Psoas muscle (tissue), 8 donors: ENCODE measurements around the gene EIF3A. TPM values are rescaled to one million over a fixed set of nuclear protein-coding genes. Genes with fewer than 3 reads are reported as not detected.
A peak's percentile ranks its signal among the peaks of the same experiment; 100 is the strongest.
"Not testable (repeated sequence)": the region's sequence is repeated elsewhere in the genome, so short reads cannot be mapped to it uniquely, and the experiment has no call there.

Source experiments
- ATAC-seq, 4 donors: fragments of 200-7000 bp; cut with Tn5 transposase; one replicate each; pipeline ENCODE4 v1.9.1; 2020; ENCODE audit warnings: moderate library complexity in 3 of 4, mild to moderate bottlenecking in 2 of 4
- DNase-seq, 2 donors: peaks; one replicate each; pipeline ENCODE4 v3.0.0-alpha.2; 2020
- H3K27ac ChIP-seq: fragments of 200-600 bp; one replicate; pipeline ENCODE4 v1.8.0; 2022
- H3K27me3 ChIP-seq, 3 donors: fragments of 200-600 bp in 1 of 3; one replicate each; pipeline versions ENCODE4 v1.6.1 to v1.8.0; 2013 to 2022; ENCODE audit warnings: low read length in 2 of 3, mild to moderate bottlenecking in 2 of 3, moderate library complexity in 1 of 3; ENCODE audit not compliant: insufficient read depth in 3 of 3
- H3K36me3 ChIP-seq, 2 donors: fragments of 200-600 bp in 1 of 2; one replicate each; pipeline versions ENCODE4 v1.6.1 to v1.8.0; 2013 to 2022; ENCODE audit warnings: low read depth in 1 of 2, mild to moderate bottlenecking in 1 of 2, moderate library complexity in 1 of 2; ENCODE audit not compliant: insufficient read depth in 1 of 2
- H3K4me1 ChIP-seq: fragments of 200-600 bp; one replicate; pipeline ENCODE4 v1.8.0; 2022
- H3K4me3 ChIP-seq: fragments of 200-600 bp; one replicate; pipeline ENCODE4 v1.8.0; 2022; ENCODE audit warnings: mild to moderate bottlenecking
- H3K9me3 ChIP-seq: fragments of 200-600 bp; one replicate; pipeline ENCODE4 v1.8.0; 2022
- WGBS, 3 donors: extraction: QIAGEN DNeasy Blood & Tissue Kit; methylation state at CpG; one replicate each; pipeline versions ENCODE4 v1.1.6 to v1.1.7; 2013; 5-methylcytosine and 5-hydroxymethylcytosine counted together
- intact Hi-C, 2 donors: fragments of 100-400 bp; cut with DNase I; formaldehyde crosslinking; loops; one replicate each; pipeline versions ENCODE4 v1.11.0 to v1.14.2; 2022
- polyA plus RNA-seq, 3 donors: library from polyadenylated mRNA; stranded (reverse); fragments of 200-250 nt; gene quantifications; one replicate each; pipeline ENCODE4 v1.2.3, GENCODE V29; 2013
- total RNA-seq, 4 donors: library from RNA; stranded (reverse); fragmentation: NEBNext Ultra II Directional in 2 of 4; extraction: Animal tissue kit (Norgen Biotek cat#: 25700) in 2 of 4; gene quantifications; one replicate each; pipeline versions ENCODE4 v1.2.1 to v1.2.4, GENCODE V29; 2021 to 2023
- TF ChIP-seq, protein P1 (sequence below): fragments of 200-600 bp; IDR thresholded peaks from one replicate; pipeline ENCODE4 v1.8.0; 2022; ENCODE audit warnings: antibody characterized with exemption
- donor health status: healthy with polysubstance abuse.
- donor health status: DM: no; HTN: no; CAD: no; lungs with moderate emphysema.
- donor health status: Bipolar disorder and iron deficiency.
- donor health status: healthy.
- donor health status: DM: yes; HTN: yes; CAD: no.
- donor health status: DM: no; HTN: no; CAD: no.
- donor health status: DM: no; HTN: no; CAD: no.
- donor health status: DM: yes; HTN: yes; CAD: no.

The EIF3A gene
- total and polyA plus RNA-seq, 7 donors = 71.3 to 226 (median 148) TPM

GRCh38 chr10:119101366-119102098 is 20.9 kb upstream of the EIF3A start:
- DNase-seq = no peak
- TF ChIP-seq, protein P1, sequence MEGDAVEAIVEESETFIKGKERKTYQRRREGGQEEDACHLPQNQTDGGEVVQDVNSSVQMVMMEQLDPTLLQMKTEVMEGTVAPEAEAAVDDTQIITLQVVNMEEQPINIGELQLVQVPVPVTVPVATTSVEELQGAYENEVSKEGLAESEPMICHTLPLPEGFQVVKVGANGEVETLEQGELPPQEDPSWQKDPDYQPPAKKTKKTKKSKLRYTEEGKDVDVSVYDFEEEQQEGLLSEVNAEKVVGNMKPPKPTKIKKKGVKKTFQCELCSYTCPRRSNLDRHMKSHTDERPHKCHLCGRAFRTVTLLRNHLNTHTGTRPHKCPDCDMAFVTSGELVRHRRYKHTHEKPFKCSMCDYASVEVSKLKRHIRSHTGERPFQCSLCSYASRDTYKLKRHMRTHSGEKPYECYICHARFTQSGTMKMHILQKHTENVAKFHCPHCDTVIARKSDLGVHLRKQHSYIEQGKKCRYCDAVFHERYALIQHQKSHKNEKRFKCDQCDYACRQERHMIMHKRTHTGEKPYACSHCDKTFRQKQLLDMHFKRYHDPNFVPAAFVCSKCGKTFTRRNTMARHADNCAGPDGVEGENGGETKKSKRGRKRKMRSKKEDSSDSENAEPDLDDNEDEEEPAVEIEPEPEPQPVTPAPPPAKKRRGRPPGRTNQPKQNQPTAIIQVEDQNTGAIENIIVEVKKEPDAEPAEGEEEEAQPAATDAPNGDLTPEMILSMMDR = no peak
- H3K4me1 ChIP-seq = peaks cover 5% of the 10 kb centered on the region
- no peak for ATAC-seq
- H3K36me3 ChIP-seq = peaks cover 0 to 6% of the 10 kb centered on the region in 2 donors
- no peaks in the 10 kb centered on the region for H3K9me3 ChIP-seq
- 51 to 58% (median 53%) methylated on average over 10 of the region's 10 CpGs for WGBS, 3 donors
- intact Hi-C loops = no loop called here
- H3K27ac ChIP-seq = no peak overlapping the region
- no peaks in the 10 kb centered on the region for H3K27me3 ChIP-seq
- H3K4me3 ChIP-seq = peak overlapping the region; percentile 41

DNA sequence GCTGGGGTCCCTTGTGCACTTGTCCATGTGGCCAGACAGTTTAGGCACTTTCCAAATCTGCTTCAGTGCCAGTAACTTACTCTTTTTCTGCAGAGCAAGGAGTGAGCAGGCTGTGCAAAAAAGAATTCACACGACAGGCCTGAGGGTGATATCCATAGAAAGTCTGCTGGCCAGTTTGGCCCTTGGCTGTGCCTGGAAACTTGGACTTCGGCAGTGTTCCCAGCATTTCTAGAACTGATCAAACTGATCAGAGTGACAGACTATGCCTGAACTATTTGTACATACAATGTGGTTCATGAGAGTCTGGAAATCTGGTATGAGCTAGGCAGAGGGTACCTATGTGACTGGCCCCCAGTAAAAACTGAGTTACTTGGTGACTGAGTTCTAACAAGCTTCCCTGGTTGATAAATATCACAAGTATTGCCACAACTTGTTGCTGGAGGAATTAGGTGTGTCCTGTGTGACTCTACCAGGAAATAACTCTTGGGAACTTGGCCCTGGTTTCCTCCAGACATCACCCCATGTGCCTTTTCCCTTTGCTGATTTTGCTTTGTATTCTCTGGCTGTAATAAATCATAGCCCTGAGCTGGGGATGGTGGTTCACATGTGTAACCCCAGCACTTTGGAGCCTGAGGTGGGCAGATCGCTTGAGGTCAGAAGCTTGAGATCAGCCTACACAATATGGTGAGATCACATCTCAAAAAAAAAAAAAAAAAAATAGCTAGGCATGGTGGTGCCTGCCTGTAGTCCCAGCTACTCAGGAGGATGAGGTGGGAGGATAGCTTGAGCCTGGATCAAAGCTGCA is 20.0 kb upstream of the EIF3A start:
- TF ChIP-seq, protein P1 = no peak
- Histone ChIP-seq H3K27ac (peak overlapping the region; percentile 16), H3K4me3 (no peak overlapping the region), H3K9me3 (no peaks in the 10 kb centered on the region), H3K4me1 (peaks cover 5% of the 10 kb centered on the region), H3K27me3 (no peaks in the 10 kb centered on the region), H3K36me3 (no peaks in the 10 kb centered on the region)
- WGBS, 3 donors = 54 to 71% (median 66%) methylated on average over 3 of the region's 3 CpGs
- ATAC-seq (no peak), DNase-seq (no peak)
- intact Hi-C loops = no loop called here

GRCh38 chr10:119098576-119098975 is 18.0 kb upstream of the EIF3A start:
- H3K27me3 ChIP-seq = no peaks in the 10 kb centered on the region
- no peaks in the 10 kb centered on the region for H3K36me3 ChIP-seq
- intact Hi-C loops = no loop called here
- 89 to 92% (median 90%) methylated on average over 3 of the region's 3 CpGs for WGBS, 3 donors
- DNase-seq = no peak
- TF ChIP-seq, protein P1 = no peak
- H3K4me3 ChIP-seq = no peak overlapping the region
- no peak overlapping the region for H3K27ac ChIP-seq
- ATAC-seq = no peak
- no peaks in the 10 kb centered on the region for H3K4me1 ChIP-seq
- H3K9me3 ChIP-seq = no peaks in the 10 kb centered on the region

DNA sequence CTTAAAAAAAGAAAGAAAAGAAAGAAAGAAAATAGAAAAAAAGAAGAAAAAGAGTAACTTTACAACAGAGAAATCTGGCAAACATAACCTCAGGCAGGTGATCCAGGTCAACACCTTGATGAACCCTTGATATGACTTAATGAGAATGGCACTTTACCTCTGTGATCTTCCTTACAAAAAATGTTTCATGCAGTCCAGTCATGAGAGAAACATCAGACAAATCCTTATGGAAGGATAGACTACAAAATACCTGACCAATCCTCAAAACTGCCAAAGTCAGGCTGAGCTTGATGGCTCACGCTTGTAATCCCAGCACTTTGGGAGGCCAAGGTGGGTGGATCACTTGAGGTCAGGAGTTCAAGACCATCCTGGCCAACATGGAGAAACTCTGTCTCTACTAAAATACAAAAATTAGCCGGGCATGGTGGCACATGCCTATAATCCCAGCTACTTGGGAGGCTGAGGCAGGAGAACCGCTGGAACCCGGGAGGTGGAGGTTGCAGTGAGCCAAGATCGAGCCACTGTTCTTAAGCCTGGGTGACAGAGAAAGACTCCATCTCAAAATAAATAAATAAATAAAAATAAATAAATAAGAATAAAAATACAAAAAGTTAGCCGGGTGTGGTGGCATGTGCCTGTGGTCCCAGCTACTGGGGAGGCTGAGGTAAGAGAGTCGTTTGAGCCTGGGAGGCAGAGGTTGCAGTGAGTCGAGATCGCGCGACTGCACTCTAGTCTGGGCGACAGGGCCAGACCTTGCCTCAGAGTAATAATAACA is 16.2 kb upstream of the EIF3A start:
- H3K36me3 ChIP-seq, H3K4me1 ChIP-seq, DNase-seq, H3K4me3 ChIP-seq, H3K27ac ChIP-seq, ATAC-seq, H3K27me3 ChIP-seq, H3K9me3 ChIP-seq, intact Hi-C loops: not testable (repeated sequence)
- 94 to 95% (median 95%) methylated on average over 12 of the region's 12 CpGs for WGBS, 3 donors

DNA sequence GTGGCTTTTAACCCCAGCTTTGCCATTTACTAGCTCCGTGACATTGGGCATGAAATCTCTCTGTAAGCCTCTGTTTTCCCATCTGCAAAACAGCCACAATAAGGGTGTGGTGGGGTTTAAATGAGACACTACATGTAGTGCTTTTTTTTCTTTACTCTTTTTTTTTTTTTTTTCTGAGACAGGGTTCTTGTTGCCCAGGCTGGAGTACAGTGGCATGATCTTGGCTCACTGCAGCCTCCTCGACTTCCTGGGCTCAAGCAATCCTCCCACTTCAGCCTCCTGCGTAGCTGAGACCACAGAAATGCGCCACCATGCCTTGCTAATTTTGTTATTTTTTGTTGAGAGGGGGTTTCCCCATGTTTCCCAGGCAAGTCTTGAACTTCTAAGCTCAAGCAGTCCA is 15.0 kb upstream of the EIF3A start:
- H3K4me1 ChIP-seq = no peaks in the 10 kb centered on the region
- no peak for DNase-seq
- H3K36me3 ChIP-seq = no peaks in the 10 kb centered on the region
- no peak overlapping the region for H3K4me3 ChIP-seq
- TF ChIP-seq, protein P1 = no peak
- no peak overlapping the region for H3K27ac ChIP-seq
- 72 to 93% (median 78%) methylated on average over 4 of the region's 4 CpGs for WGBS, 3 donors
- no peaks in the 10 kb centered on the region for H3K27me3 ChIP-seq
- H3K9me3 ChIP-seq = no peaks in the 10 kb centered on the region
- intact Hi-C loops = no loop called here
- no peak for ATAC-seq
